PC-3 (cell line): ENCODE data around the gene MAPKAP1. TPM values are rescaled to one million over a fixed set of nuclear protein-coding genes. Genes with fewer than 3 reads are reported as not detected.

Experiments used
- ATAC-seq: fragments of 200-7000 bp; cut with Tn5 transposase; 2 replicates; pipeline ENCODE4 v1.9.1; 2020; ENCODE audit warnings: mild to moderate bottlenecking, moderate library complexity
- BruUV-seq: library from RNA; stranded (reverse); fragments of 400-500 nt; replicated peaks from 2 replicates; lab custom pipeline; 2021; lab: Mats Ljungman, UMichigan
- CTCF ChIA-PET: fragments of 300-600 bp; sonication (Branson Sonifier 250); formaldehyde crosslinking; loops from one replicate; lab custom pipeline; 2022; ENCODE audit warnings: antibody characterized with exemption; lab: Charles Lee
- POLR2A ChIA-PET: fragments of 300-600 bp; sonication (Branson Sonifier 250); formaldehyde crosslinking; loops from one replicate; lab custom pipeline; 2022; ENCODE audit warnings: antibody characterized with exemption; ENCODE audit not compliant: unreplicated experiment; lab: Charles Lee
- DNase-seq: peaks from one replicate; pipeline ENCODE4 v3.0.0-alpha.2; 2015
- H2AFZ ChIP-seq: fragments of 300-600 bp; sonication (generic); 2 replicates; pipeline ENCODE4 v1.6.0; 2016; ENCODE audit warnings: antibody characterized with exemption, low read length
- H3F3A ChIP-seq: fragments of 300-600 bp; sonication (generic); one replicate; pipeline ENCODE4 v1.6.0; 2017; ENCODE audit warnings: antibody characterized with exemption, low read length, control low read depth, mild to moderate bottlenecking; ENCODE audit not compliant: unreplicated experiment
- H3K27ac ChIP-seq: fragments of 300-600 bp; sonication (generic); 2 replicates; pipeline ENCODE4 v1.5.1; 2016; ENCODE audit warnings: mild to moderate bottlenecking, low read length
- H3K27me3 ChIP-seq: fragments of 300-600 bp; sonication (generic); 2 replicates; pipeline ENCODE4 v1.6.1; 2016; ENCODE audit warnings: low read length, mixed read lengths
- H3K36me3 ChIP-seq: fragments of 300-600 bp; sonication (generic); 2 replicates; pipeline ENCODE4 v1.6.1; 2016; ENCODE audit warnings: low read depth, mixed run types, low read length, mixed read lengths
- H3K4me1 ChIP-seq: fragments of 300-600 bp; sonication (generic); 2 replicates; pipeline ENCODE4 v1.5.1; 2016; ENCODE audit warnings: low read length; ENCODE audit not compliant: insufficient read depth
- H3K4me2 ChIP-seq: fragments of 300-600 bp; sonication (generic); 2 replicates; pipeline ENCODE4 v1.6.0; 2016; ENCODE audit warnings: low read length
- H3K4me3 ChIP-seq: fragments of 300-600 bp; sonication (generic); 2 replicates; pipeline ENCODE4 v1.5.1; 2016; ENCODE audit warnings: mild to moderate bottlenecking, low read length, mixed read lengths
- H3K79me2 ChIP-seq: fragments of 300-600 bp; sonication (generic); 2 replicates; pipeline ENCODE4 v1.6.1; 2017; ENCODE audit warnings: low read length, mixed read lengths
- H3K9ac ChIP-seq: fragments of 300-600 bp; sonication (generic); 2 replicates; pipeline ENCODE4 v1.6.0; 2016; ENCODE audit warnings: mild to moderate bottlenecking, low read length
- H3K9me2 ChIP-seq: fragments of 300-600 bp; sonication (generic); replicated peaks from 2 replicates; pipeline ENCODE4 v1.6.1; 2016; ENCODE audit warnings: mixed run types, low read length, mixed read lengths
- H3K9me3 ChIP-seq: fragments of 300-600 bp; sonication (generic); 2 replicates; pipeline ENCODE4 v1.6.1; 2016; ENCODE audit warnings: low read length, mixed read lengths
- H4K20me1 ChIP-seq: fragments of 300-600 bp; sonication (generic); 2 replicates; pipeline ENCODE4 v1.6.1; 2016; ENCODE audit warnings: low read length, mixed read lengths
- EZH2 ChIP-seq: fragments of 300-600 bp; sonication (generic); IDR thresholded peaks from one replicate; pipeline ENCODE4 v1.6.1; 2017; ENCODE audit warnings: antibody characterized with exemption, mild to moderate bottlenecking, low read length; ENCODE audit not compliant: unreplicated experiment
- EZH2phosphoT487 ChIP-seq: fragments of 300-600 bp; sonication (generic); IDR thresholded peaks from 2 replicates; pipeline ENCODE4 v1.6.1; 2018; ENCODE audit warnings: mild to moderate bottlenecking, antibody characterized with exemption, low read length, borderline replicate concordance
- intact Hi-C: fragments of 100-400 bp; cut with micrococcal nuclease; formaldehyde crosslinking; loops from 2 replicates; pipeline ENCODE4 v1.9.0; 2023
- total RNA-seq: library from RNA; depleted of rRNA; stranded (reverse); fragments of >200 nt; gene quantifications from 2 replicates; pipeline ENCODE4 v1.2.3, GENCODE V29; 2014
- TF ChIP-seq, protein P1 (sequence below): fragments of 300-600 bp; sonication (generic); conservative IDR thresholded peaks from 2 replicates; pipeline ENCODE4 v1.5.1; 2017; ENCODE audit warnings: antibody characterized with exemption, low read depth, mild to moderate bottlenecking, low read length

Gene MAPKAP1
- total RNA-seq, 1 experiment from 2014 or later: 128 TPM

DNA sequence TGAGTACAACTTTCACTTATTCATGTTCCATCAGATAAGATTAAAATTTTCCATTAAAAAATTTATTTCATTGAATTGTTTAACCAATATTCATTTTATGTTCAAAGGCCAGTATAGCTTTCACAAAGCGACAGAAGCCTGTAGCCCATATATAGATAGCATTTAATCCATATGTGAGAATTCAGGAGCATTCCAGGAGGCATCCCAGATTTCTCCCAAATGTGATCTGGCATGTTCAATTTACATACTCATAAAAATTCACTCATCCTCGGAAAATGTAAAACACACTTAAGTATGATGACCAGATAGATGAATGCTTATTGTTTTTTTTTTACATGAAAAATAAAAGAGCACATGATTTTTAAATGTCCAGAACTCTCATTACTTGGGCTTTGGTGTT lies 141.9 kb downstream of the MAPKAP1 start:
- H3F3A ChIP-seq: no peaks in the 10 kb centered on the region
- H3K4me3 ChIP-seq: no peak overlapping the region
- no peak overlapping the region for H2AFZ ChIP-seq
- H3K4me1 ChIP-seq: no peaks in the 10 kb centered on the region
- no peaks in the 10 kb centered on the region for H3K9me3 ChIP-seq
- POLR2A ChIA-PET: no interaction called here
- no peak for DNase-seq
- no peak for TF ChIP-seq EZH2phosphoT487
- TF ChIP-seq EZH2: no peak
- TF ChIP-seq, protein P1, sequence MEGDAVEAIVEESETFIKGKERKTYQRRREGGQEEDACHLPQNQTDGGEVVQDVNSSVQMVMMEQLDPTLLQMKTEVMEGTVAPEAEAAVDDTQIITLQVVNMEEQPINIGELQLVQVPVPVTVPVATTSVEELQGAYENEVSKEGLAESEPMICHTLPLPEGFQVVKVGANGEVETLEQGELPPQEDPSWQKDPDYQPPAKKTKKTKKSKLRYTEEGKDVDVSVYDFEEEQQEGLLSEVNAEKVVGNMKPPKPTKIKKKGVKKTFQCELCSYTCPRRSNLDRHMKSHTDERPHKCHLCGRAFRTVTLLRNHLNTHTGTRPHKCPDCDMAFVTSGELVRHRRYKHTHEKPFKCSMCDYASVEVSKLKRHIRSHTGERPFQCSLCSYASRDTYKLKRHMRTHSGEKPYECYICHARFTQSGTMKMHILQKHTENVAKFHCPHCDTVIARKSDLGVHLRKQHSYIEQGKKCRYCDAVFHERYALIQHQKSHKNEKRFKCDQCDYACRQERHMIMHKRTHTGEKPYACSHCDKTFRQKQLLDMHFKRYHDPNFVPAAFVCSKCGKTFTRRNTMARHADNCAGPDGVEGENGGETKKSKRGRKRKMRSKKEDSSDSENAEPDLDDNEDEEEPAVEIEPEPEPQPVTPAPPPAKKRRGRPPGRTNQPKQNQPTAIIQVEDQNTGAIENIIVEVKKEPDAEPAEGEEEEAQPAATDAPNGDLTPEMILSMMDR: no peak
- no peaks in the 10 kb centered on the region for H3K9me2 ChIP-seq
- no peak for ATAC-seq
- intact Hi-C loops: no loop called here
- CTCF ChIA-PET: no interaction called here
- no peaks in the 10 kb centered on the region for H3K27me3 ChIP-seq
- no peaks in the 10 kb centered on the region for H3K79me2 ChIP-seq
- no peak overlapping the region for H3K4me2 ChIP-seq
- BruUV-seq: no TSS peak
- H4K20me1 ChIP-seq: no peaks in the 10 kb centered on the region
- no peak overlapping the region for H3K27ac ChIP-seq
- H3K9ac ChIP-seq: no peak overlapping the region
- no peaks in the 10 kb centered on the region for H3K36me3 ChIP-seq

DNA sequence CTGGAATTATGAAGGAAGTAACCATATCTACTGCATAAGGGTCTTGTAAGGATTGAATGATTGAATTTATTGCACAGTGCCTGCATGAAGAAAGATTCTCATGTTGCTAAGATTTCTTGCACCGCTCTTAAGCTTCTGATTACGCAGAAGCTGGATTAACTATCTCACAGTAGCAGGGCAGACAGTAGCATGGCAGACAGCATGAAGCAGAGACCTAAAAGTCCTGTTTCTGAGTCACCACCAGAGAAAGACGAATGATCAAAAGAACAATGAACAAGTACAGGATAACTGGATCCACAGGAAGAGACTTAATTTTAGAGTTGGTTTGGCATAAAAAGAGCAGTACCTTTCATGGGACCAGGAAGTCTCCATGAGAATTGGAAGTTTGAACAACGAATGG lies 142.4 kb downstream of the MAPKAP1 start:
- H3K4me2 ChIP-seq: no peak overlapping the region
- TF ChIP-seq, protein P1: no peak
- no peak for TF ChIP-seq EZH2
- TF ChIP-seq EZH2phosphoT487: no peak
- no peaks in the 10 kb centered on the region for H3K4me1 ChIP-seq
- intact Hi-C loops: no loop called here
- no peaks in the 10 kb centered on the region for H3K27me3 ChIP-seq
- BruUV-seq: no TSS peak
- H3K4me3 ChIP-seq: no peak overlapping the region
- CTCF ChIA-PET: no interaction called here
- H4K20me1 ChIP-seq: no peaks in the 10 kb centered on the region
- no peaks in the 10 kb centered on the region for H3K9me2 ChIP-seq
- no peak overlapping the region for H3K9ac ChIP-seq
- no peaks in the 10 kb centered on the region for H3K36me3 ChIP-seq
- no peaks in the 10 kb centered on the region for H3K9me3 ChIP-seq
- no peak overlapping the region for H2AFZ ChIP-seq
- POLR2A ChIA-PET: no interaction called here
- no peaks in the 10 kb centered on the region for H3K79me2 ChIP-seq
- ATAC-seq (no peak), DNase-seq (no peak)
- no peak overlapping the region for H3K27ac ChIP-seq
- no peaks in the 10 kb centered on the region for H3F3A ChIP-seq

DNA sequence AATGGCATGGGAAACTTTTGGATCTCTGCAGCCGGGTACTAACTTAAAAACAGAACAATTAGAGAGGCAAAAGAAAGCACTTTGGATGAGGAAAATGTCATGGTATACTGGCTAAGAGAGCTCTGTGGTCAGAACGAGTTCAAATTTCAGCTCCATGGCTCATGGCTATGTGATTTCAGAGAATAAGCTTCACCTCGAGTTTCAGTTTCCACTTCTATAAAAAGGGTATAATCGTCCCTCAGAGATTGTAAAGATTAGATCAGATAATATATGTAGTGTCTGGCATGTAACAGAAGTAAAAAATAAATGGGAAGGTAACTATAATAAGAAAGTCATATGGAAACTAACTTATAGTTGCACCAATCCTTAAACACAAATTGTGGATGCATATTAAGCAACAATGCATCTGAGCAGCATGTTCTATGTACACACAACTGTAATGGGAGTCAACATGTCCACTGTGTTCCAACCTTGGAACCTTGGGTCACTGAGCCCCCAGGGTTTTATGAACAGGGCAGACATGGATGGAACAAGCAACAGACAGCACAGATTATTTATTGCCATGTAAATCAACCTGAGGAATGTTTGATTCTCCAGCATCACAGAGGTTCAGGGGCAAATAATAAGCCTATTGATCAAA lies 145.4 kb downstream of the MAPKAP1 start:
- no peak overlapping the region for H3K4me2 ChIP-seq
- POLR2A ChIA-PET: no interaction called here
- H3K27ac ChIP-seq: no peak overlapping the region
- no peak overlapping the region for H2AFZ ChIP-seq
- no peak overlapping the region for H3K9ac ChIP-seq
- H3K4me3 ChIP-seq: no peak overlapping the region
- H3K79me2 ChIP-seq: no peaks in the 10 kb centered on the region
- no peaks in the 10 kb centered on the region for H3K9me3 ChIP-seq
- DNase-seq (no peak), ATAC-seq (no peak)
- no peaks in the 10 kb centered on the region for H3K36me3 ChIP-seq
- no peaks in the 10 kb centered on the region for H3F3A ChIP-seq
- TF ChIP-seq, protein P1: no peak
- TF ChIP-seq EZH2phosphoT487: no peak
- no peak for TF ChIP-seq EZH2
- intact Hi-C loops: no loop called here
- BruUV-seq: no TSS peak
- no peaks in the 10 kb centered on the region for H3K27me3 ChIP-seq
- no peaks in the 10 kb centered on the region for H3K4me1 ChIP-seq
- no peaks in the 10 kb centered on the region for H3K9me2 ChIP-seq
- H4K20me1 ChIP-seq: no peaks in the 10 kb centered on the region
- CTCF ChIA-PET: no interaction called here
